Neuronal stem cell (in vitro differentiated cells): ENCODE results near the gene CA9.

ENCODE experiments used
- DNase-seq: peaks from one replicate; pipeline ENCODE4 v3.0.0-alpha.2; 2013; ENCODE audit warnings: low spot score
- H2AFZ ChIP-seq: one replicate; pipeline ENCODE4 v1.6.1; 2013; ENCODE audit warnings: mild to moderate bottlenecking, low read length, inconsistent platforms
- H2AK5ac ChIP-seq: 2 replicates; pipeline ENCODE4 v1.6.1; 2013; ENCODE audit warnings: low read depth, mild to moderate bottlenecking, inconsistent platforms, low read length, moderate library complexity, mixed read lengths
- H2BK120ac ChIP-seq: 2 replicates; pipeline ENCODE4 v1.6.1; 2013; ENCODE audit warnings: low read depth, mild to moderate bottlenecking, inconsistent platforms, low read length, moderate library complexity, mixed read lengths
- H2BK12ac ChIP-seq: one replicate; pipeline ENCODE4 v1.6.1; 2013; ENCODE audit warnings: low read length, inconsistent platforms
- H2BK15ac ChIP-seq: 2 replicates; pipeline ENCODE4 v1.6.1; 2013; ENCODE audit warnings: mild to moderate bottlenecking, low read length, inconsistent platforms, mixed read lengths
- H2BK5ac ChIP-seq: one replicate; pipeline ENCODE4 v1.6.1; 2013; ENCODE audit warnings: inconsistent platforms, mild to moderate bottlenecking, low read length, moderate library complexity
- H3K14ac ChIP-seq: one replicate; pipeline ENCODE4 v1.6.1; 2013; ENCODE audit warnings: low read length, inconsistent platforms
- H3K18ac ChIP-seq: 2 replicates; pipeline ENCODE4 v1.6.1; 2013; ENCODE audit warnings: low read length, inconsistent platforms
- H3K23ac ChIP-seq: 2 replicates; pipeline ENCODE4 v1.6.1; 2013; ENCODE audit warnings: low read depth, mild to moderate bottlenecking, mixed read lengths, low read length, inconsistent platforms; ENCODE audit not compliant: poor library complexity
- H3K27ac ChIP-seq: replicated peaks from 3 replicates; pipeline ENCODE4 v1.5.1; 2013; ENCODE audit warnings: low read length, inconsistent platforms
- H3K27me3 ChIP-seq, 3 experiments: 2 replicates each; pipeline ENCODE4 v1.6.1; 2013; ENCODE audit warnings: low read length in 3 of 3, mild to moderate bottlenecking in 2 of 3, inconsistent platforms in 1 of 3, low read depth in 1 of 3, mixed read lengths in 1 of 3, moderate library complexity in 1 of 3; ENCODE audit not compliant: control insufficient read depth in 3 of 3, insufficient read depth in 3 of 3
- H3K36me3 ChIP-seq, 2 donors: replicated peaks in 1 of 2; 2 replicates each; pipeline ENCODE4 v1.6.1; 2013; ENCODE audit warnings: low read length in 2 of 2; ENCODE audit not compliant: control insufficient read depth in 2 of 2, insufficient read depth in 2 of 2
- H3K4ac ChIP-seq: 2 replicates; pipeline ENCODE4 v1.6.1; 2013; ENCODE audit warnings: inconsistent platforms, mild to moderate bottlenecking, low read length, moderate library complexity
- H3K4me1 ChIP-seq, 2 donors: 1 replicate in 1 of 2; 2 replicates in 1 of 2; pipeline ENCODE4 v1.6.1; 2013; ENCODE audit warnings: low read length in 2 of 2, low read depth in 1 of 2; ENCODE audit not compliant: control insufficient read depth in 2 of 2, insufficient read depth in 1 of 2
- H3K4me2 ChIP-seq: one replicate; pipeline ENCODE4 v1.6.1; 2013; ENCODE audit warnings: mild to moderate bottlenecking, low read length, inconsistent platforms; ENCODE audit not compliant: insufficient read depth, poor library complexity, severe bottlenecking
- H3K4me3 ChIP-seq, 2 donors: 2 replicates each; pipeline ENCODE4 v1.5.1; 2013; ENCODE audit warnings: low read length in 2 of 2, mild to moderate bottlenecking in 2 of 2, inconsistent platforms in 1 of 2, moderate library complexity in 1 of 2
- H3K79me1 ChIP-seq: one replicate; pipeline ENCODE4 v1.6.1; 2013; ENCODE audit warnings: low read depth, mild to moderate bottlenecking, inconsistent platforms, low read length, moderate library complexity
- H3K9ac ChIP-seq: one replicate; pipeline ENCODE4 v1.6.1; 2013; ENCODE audit warnings: mild to moderate bottlenecking, low read depth, low read length, inconsistent platforms; ENCODE audit not compliant: poor library complexity
- H3K9me3 ChIP-seq, 2 donors: replicated peaks in 1 of 2; 2 replicates each; pipeline versions ENCODE3 to v1.6.1; 2013; ENCODE audit warnings: low read length in 2 of 2, mild to moderate bottlenecking in 2 of 2, inconsistent platforms in 1 of 2, low read depth in 1 of 2, mixed read lengths in 1 of 2, moderate library complexity in 1 of 2; ENCODE audit not compliant: control insufficient read depth in 2 of 2, insufficient read depth in 1 of 2
- H4K8ac ChIP-seq: one replicate; pipeline ENCODE4 v1.6.1; 2013; ENCODE audit warnings: low read depth, mild to moderate bottlenecking, inconsistent platforms, low read length, moderate library complexity
- H4K91ac ChIP-seq: one replicate; pipeline ENCODE4 v1.6.1; 2013; ENCODE audit warnings: low read length, low read depth, mild to moderate bottlenecking, inconsistent platforms; ENCODE audit not compliant: poor library complexity
- WGBS, 2 donors: extraction: QIAGEN DNeasy Blood & Tissue Kit; methylation state at CpG; one replicate each; pipeline ENCODE4 v1.1.7; 2013; ENCODE audit warnings: missing lambda C conversion rate in 2 of 2, mixed read lengths in 1 of 2; ENCODE audit not compliant: insufficient read length in 2 of 2, insufficient replicate concordance in 1 of 2; ENCODE audit errors: extremely low coverage in 2 of 2; 5-methylcytosine and 5-hydroxymethylcytosine counted together

CA9 gene

DNA sequence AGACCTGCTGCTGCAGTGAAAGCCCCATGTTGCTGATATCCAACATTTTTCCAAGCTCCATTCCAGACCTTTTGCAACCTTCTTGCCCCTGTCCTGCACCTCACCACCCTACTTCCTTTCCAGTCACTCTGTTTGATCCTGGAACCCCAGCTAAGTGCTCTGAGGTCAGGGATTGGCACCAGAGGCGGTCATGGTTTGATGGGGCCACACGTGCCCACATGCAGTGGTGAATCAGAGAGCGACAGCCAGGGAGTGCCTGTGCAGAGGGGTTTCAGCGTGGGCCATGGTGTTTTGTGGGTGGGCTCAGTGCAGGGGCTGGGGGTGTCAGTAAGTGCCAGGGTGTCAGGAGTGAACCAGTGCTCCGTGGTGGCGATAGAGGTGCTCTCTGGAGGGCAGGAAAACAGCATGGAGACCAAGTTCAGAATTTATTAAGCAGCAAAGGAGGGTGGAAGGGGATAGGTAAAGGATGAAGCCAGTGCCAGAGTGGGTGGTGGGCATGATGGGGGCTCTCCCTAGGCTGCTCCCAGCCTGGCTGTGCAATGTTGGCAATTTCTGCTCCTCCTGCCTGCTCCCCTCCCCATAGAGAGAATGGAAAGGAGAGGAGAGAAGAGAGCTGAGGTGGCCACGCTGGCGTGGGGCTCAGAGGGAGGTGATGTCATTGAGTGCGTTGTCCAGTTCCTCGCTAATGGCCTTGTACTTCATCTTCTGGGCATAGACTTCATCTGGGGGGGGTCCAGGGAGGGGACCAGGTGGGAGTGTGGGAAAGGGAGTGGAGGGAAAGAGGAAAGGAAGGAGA lies 9.0 kb downstream of the CA9 start:
- Histone ChIP-seq H4K8ac (no peak overlapping the region), H3K79me1 (no peaks in the 10 kb centered on the region), H3K9ac (no peak overlapping the region), H3K36me3 (peaks cover 19 to 35% of the 10 kb centered on the region in 2 donors), H3K27me3 (no peaks in the 10 kb centered on the region), H3K9me3 (no peaks in the 10 kb centered on the region), H2AFZ (no peak overlapping the region), H2BK15ac (no peak overlapping the region), H3K23ac (peak overlapping the region; percentile 29), H2AK5ac (no peak overlapping the region), H3K14ac (no peak overlapping the region), H3K18ac (no peak overlapping the region), H2BK120ac (no peak overlapping the region), H3K4me3 (no peak overlapping the region), H3K27ac (no peak overlapping the region), H2BK12ac (no peak overlapping the region), H3K4me1 (peaks cover 0 to 17% of the 10 kb centered on the region in 2 donors), H2BK5ac (no peak overlapping the region), H3K4me2 (no peak overlapping the region), H3K4ac (no peak overlapping the region), H4K91ac (no peak overlapping the region)
- WGBS, 2 donors = no CpG with 5 or more reads among the region's 10 CpGs
- no peak for DNase-seq

DNA sequence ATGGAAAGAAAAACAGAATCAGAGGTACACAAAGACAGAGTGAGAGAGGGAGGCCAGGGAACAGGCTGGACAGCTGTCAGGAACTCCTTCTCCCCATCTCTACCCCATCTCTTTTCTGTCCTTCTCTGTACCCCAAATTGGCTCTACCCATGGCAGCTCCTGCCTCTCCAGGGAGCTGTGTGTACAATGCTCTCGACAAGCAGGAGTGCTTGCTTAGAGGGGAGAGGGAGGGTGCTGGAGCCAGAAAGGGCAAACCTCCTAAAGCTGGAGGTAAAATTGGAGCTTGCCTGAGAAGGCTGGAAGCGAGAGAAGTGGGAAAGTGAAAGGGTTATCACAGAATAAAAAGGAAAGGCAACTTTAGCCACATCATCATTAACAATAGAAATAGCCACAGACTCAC lies 9.6 kb downstream of the CA9 start:
- Histone ChIP-seq H3K4ac (no peak overlapping the region), H2BK15ac (no peak overlapping the region), H3K4me1 (peaks cover 0 to 22% of the 10 kb centered on the region in 2 donors), H3K9me3 (no peaks in the 10 kb centered on the region), H2BK5ac (no peak overlapping the region), H3K27ac (no peak overlapping the region), H2BK120ac (no peak overlapping the region), H3K9ac (no peak overlapping the region), H4K91ac (no peak overlapping the region), H3K18ac (no peak overlapping the region), H3K4me2 (no peak overlapping the region), H2AK5ac (no peak overlapping the region), H3K4me3 (no peak overlapping the region), H3K36me3 (peaks cover 19 to 35% of the 10 kb centered on the region in 2 donors), H3K23ac (no peak overlapping the region), H2BK12ac (no peak overlapping the region), H3K27me3 (no peaks in the 10 kb centered on the region), H4K8ac (no peak overlapping the region), H3K14ac (no peak overlapping the region), H3K79me1 (peaks cover 2% of the 10 kb centered on the region), H2AFZ (no peak overlapping the region)
- WGBS, 2 donors = no CpG with 5 or more reads among the region's 2 CpGs
- no peak for DNase-seq

DNA sequence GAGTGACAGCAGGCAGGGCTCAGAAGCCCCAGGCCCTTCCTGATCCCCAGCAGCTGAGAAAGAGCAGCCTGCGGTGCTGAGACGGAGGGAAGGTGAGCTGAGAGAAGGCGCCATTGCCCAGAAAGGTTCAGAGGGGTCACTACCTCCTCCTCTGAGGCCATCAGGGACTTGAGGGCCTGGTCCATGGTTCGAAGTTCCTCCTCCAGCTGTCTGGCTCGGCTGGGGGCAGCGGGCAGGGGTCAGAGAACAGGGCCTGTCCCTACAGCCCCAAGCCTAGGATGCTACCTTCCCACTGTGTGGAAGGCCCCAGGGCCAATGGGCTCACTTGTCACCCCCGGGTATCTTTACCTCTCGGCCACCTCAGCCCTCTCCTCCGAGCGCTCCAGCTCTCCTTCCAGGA lies 11.2 kb downstream of the CA9 start:
- H3K27me3 ChIP-seq = no peaks in the 10 kb centered on the region
- peaks cover 0 to 22% of the 10 kb centered on the region in 2 donors for H3K4me1 ChIP-seq
- H4K8ac ChIP-seq = no peak overlapping the region
- H2BK5ac ChIP-seq = no peak overlapping the region
- no peak overlapping the region for H3K4me3 ChIP-seq
- H3K4ac ChIP-seq = no peak overlapping the region
- no peak overlapping the region for H3K9ac ChIP-seq
- H3K4me2 ChIP-seq = no peak overlapping the region
- H3K79me1 ChIP-seq = peaks cover 6% of the 10 kb centered on the region
- H4K91ac ChIP-seq = no peak overlapping the region
- no peak overlapping the region for H3K27ac ChIP-seq
- H2BK15ac ChIP-seq = no peak overlapping the region
- no peaks in the 10 kb centered on the region for H3K9me3 ChIP-seq
- DNase-seq = no peak
- no peak overlapping the region for H2BK120ac ChIP-seq
- no peak overlapping the region for H3K18ac ChIP-seq
- no peak overlapping the region for H2AFZ ChIP-seq
- H2AK5ac ChIP-seq = no peak overlapping the region
- H2BK12ac ChIP-seq = no peak overlapping the region
- no peak overlapping the region for H3K14ac ChIP-seq
- H3K36me3 ChIP-seq = peaks cover 19 to 35% of the 10 kb centered on the region in 2 donors
- H3K23ac ChIP-seq = peak overlapping the region; percentile 37
- WGBS, 2 donors = no CpG with 5 or more reads among the region's 10 CpGs

DNA sequence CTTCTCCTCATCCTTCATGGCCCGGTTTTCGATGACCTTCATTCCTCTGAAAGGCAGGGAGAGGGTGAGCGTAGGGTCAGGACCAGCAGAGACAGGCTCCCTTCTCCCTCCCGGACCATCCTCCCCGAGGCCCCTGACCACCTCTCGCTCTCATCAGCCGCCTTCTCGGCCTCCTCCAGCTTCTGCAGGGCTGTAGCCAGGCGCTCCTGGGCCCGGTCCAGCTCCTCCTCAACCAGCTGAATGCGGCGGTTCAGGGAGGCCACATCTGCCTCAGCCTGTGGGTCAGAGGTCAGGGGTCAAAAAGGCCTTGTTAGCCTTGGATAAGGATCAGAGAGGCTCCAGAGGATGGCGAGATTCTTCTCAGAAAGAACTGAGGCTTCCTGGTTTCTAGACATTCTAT lies 11.8 kb downstream of the CA9 start:
- no peak overlapping the region for H3K18ac ChIP-seq
- H3K36me3 ChIP-seq = peaks cover 19 to 35% of the 10 kb centered on the region in 2 donors
- no peak overlapping the region for H2BK120ac ChIP-seq
- peaks cover 3 to 20% of the 10 kb centered on the region in 2 donors for H3K4me1 ChIP-seq
- no peak overlapping the region for H4K91ac ChIP-seq
- DNase-seq = no peak
- H3K9ac ChIP-seq = peak overlapping the region; percentile 38
- H3K27me3 ChIP-seq = no peaks in the 10 kb centered on the region
- no peaks in the 10 kb centered on the region for H3K9me3 ChIP-seq
- no CpG with 5 or more reads among the region's 13 CpGs for WGBS, 2 donors
- H3K27ac ChIP-seq = no peak overlapping the region
- H3K79me1 ChIP-seq = peaks cover 6% of the 10 kb centered on the region
- H2AFZ ChIP-seq = no peak overlapping the region
- H3K4me3 ChIP-seq = no peak overlapping the region
- no peak overlapping the region for H3K4me2 ChIP-seq
- H3K23ac ChIP-seq = peak overlapping the region; percentile 37
- no peak overlapping the region for H2AK5ac ChIP-seq
- H3K14ac ChIP-seq = no peak overlapping the region
- H2BK15ac ChIP-seq = no peak overlapping the region
- no peak overlapping the region for H2BK12ac ChIP-seq
- H3K4ac ChIP-seq = no peak overlapping the region
- no peak overlapping the region for H4K8ac ChIP-seq
- H2BK5ac ChIP-seq = no peak overlapping the region
